DOHH2 (cell line): ENCODE measurements around the gene KRT39.

ENCODE experiments used
- H3F3A ChIP-seq: fragments of 200-600 bp; sonication (generic), shearing (Covaris generic); 2 replicates; pipeline ENCODE4 v1.6.0; 2016; ENCODE audit warnings: antibody characterized with exemption, mild to moderate bottlenecking; ENCODE audit not compliant: control insufficient read depth, insufficient read depth
- H3K27ac ChIP-seq: fragments of 200-600 bp; sonication (generic); 2 replicates; pipeline ENCODE4 v1.5.1; 2014; ENCODE audit warnings: low read depth, mild to moderate bottlenecking, low read length, moderate library complexity
- H3K27me3 ChIP-seq: fragments of 200-600 bp; sonication (generic); 2 replicates; pipeline ENCODE4 v1.6.1; 2014; ENCODE audit warnings: mild to moderate bottlenecking, low read length, mixed read lengths; ENCODE audit not compliant: control insufficient read depth
- H3K36me3 ChIP-seq: fragments of 200-600 bp; sonication (generic); 2 replicates; pipeline ENCODE4 v1.6.1; 2014; ENCODE audit warnings: mild to moderate bottlenecking, low read length, moderate library complexity, mixed read lengths; ENCODE audit not compliant: control insufficient read depth
- H3K4me1 ChIP-seq: fragments of 200-600 bp; sonication (generic); 2 replicates; pipeline ENCODE4 v1.6.1; 2014; ENCODE audit warnings: mild to moderate bottlenecking, low read length, mixed read lengths; ENCODE audit not compliant: control insufficient read depth
- H3K4me2 ChIP-seq: fragments of 200-600 bp; sonication (generic); 2 replicates; pipeline ENCODE4 v1.6.0; 2014; ENCODE audit warnings: mild to moderate bottlenecking, low read length, moderate library complexity
- H3K4me3 ChIP-seq: fragments of 200-600 bp; sonication (generic); 2 replicates; pipeline ENCODE4 v1.5.1; 2014; ENCODE audit warnings: mild to moderate bottlenecking, low read length, mixed read lengths
- H3K79me2 ChIP-seq: fragments of 200-600 bp; sonication (generic); 2 replicates; pipeline ENCODE4 v1.6.1; 2014; ENCODE audit warnings: mild to moderate bottlenecking, low read length, mixed read lengths; ENCODE audit not compliant: control insufficient read depth
- H3K9me2 ChIP-seq: fragments of 200-600 bp; sonication (generic); replicated peaks from 2 replicates; pipeline ENCODE4 v1.6.1; 2014; ENCODE audit warnings: mild to moderate bottlenecking, low read length, mixed read lengths; ENCODE audit not compliant: control insufficient read depth
- H3K9me3 ChIP-seq: fragments of 200-600 bp; sonication (generic); 2 replicates; pipeline ENCODE4 v1.6.1; 2014; ENCODE audit warnings: antibody characterized with exemption, low read length, mixed read lengths; ENCODE audit not compliant: control insufficient read depth, insufficient read depth
- H4K20me1 ChIP-seq: fragments of 200-600 bp; sonication (generic); 2 replicates; pipeline ENCODE4 v1.6.0; 2014; ENCODE audit warnings: low read depth, mild to moderate bottlenecking, antibody characterized with exemption, low read length, moderate library complexity; ENCODE audit not compliant: control insufficient read depth, insufficient read depth
- CTCF ChIP-seq: fragments of 200-600 bp; sonication (generic); IDR thresholded peaks from one replicate; pipeline ENCODE4 v1.5.1; 2014; ENCODE audit warnings: antibody characterized with exemption, mild to moderate bottlenecking, low read depth, low read length; ENCODE audit not compliant: poor library complexity, severe bottlenecking
- EZH2phosphoT487 ChIP-seq: fragments of 200-600 bp; sonication (generic); IDR thresholded peaks from 2 replicates; pipeline ENCODE4 v1.6.1; 2017; ENCODE audit warnings: borderline replicate concordance, mild to moderate bottlenecking, antibody characterized with exemption, low read length, moderate library complexity, mixed read lengths

KRT39 gene

GRCh38 chr17:40958086-40958953 lies 8.4 kb downstream of the KRT39 start:
- no peaks in the 10 kb centered on the region for H3K36me3 ChIP-seq
- H3K27me3 ChIP-seq = peaks cover 4% of the 10 kb centered on the region; the same call in 1 of the 2 replicates
- no peaks in the 10 kb centered on the region for H3K9me2 ChIP-seq
- no peaks in the 10 kb centered on the region for H3K4me1 ChIP-seq
- H3F3A ChIP-seq = no peaks in the 10 kb centered on the region
- H3K4me3 ChIP-seq = no peak overlapping the region
- no peak for TF ChIP-seq EZH2phosphoT487
- no peak for TF ChIP-seq CTCF
- H3K27ac ChIP-seq = no peak overlapping the region
- H4K20me1 ChIP-seq = no peaks in the 10 kb centered on the region
- no peaks in the 10 kb centered on the region for H3K79me2 ChIP-seq
- no peaks in the 10 kb centered on the region for H3K9me3 ChIP-seq
- no peak overlapping the region for H3K4me2 ChIP-seq

- Histone ChIP-seq H3K27me3 (peaks cover under 1% of the 10 kb centered on the region), H3F3A (no peaks in the 10 kb centered on the region), H4K20me1 (no peaks in the 10 kb centered on the region), H3K79me2 (no peaks in the 10 kb centered on the region), H3K4me2 (no peak overlapping the region), H3K27ac (no peak overlapping the region), H3K36me3 (no peaks in the 10 kb centered on the region), H3K9me3 (no peaks in the 10 kb centered on the region), H3K4me1 (no peaks in the 10 kb centered on the region), H3K4me3 (no peak overlapping the region), H3K9me2 (no peaks in the 10 kb centered on the region)
- TF ChIP-seq EZH2phosphoT487 = no peak
- TF ChIP-seq CTCF = no peak
Observed at GRCh38 chr17:40956401-40957254, 10.1 kb downstream of the KRT39 start.

- no peaks in the 10 kb centered on the region; the same call in none of the 2 replicates for H3K27me3 ChIP-seq
- no peaks in the 10 kb centered on the region for H3K36me3 ChIP-seq
- H4K20me1 ChIP-seq = no peaks in the 10 kb centered on the region
- H3K9me3 ChIP-seq = no peaks in the 10 kb centered on the region
- no peaks in the 10 kb centered on the region for H3K4me1 ChIP-seq
- TF ChIP-seq CTCF (no peak), EZH2phosphoT487 (no peak)
- no peak overlapping the region for H3K4me3 ChIP-seq
- H3K79me2 ChIP-seq = no peaks in the 10 kb centered on the region
- no peak overlapping the region for H3K4me2 ChIP-seq
- H3K9me2 ChIP-seq = no peaks in the 10 kb centered on the region
- H3F3A ChIP-seq = no peaks in the 10 kb centered on the region
- H3K27ac ChIP-seq = no peak overlapping the region
Observed at GRCh38 chr17:40953881-40954280, 12.9 kb downstream of the KRT39 start.
